Measurements from ENCODE around the gene ADPRM.
A peak's percentile ranks its signal among the peaks of the same experiment; 100 is the strongest.
"Not testable (repeated sequence)": the region's sequence is repeated elsewhere in the genome, so short reads cannot be mapped to it uniquely, and the experiment has no call there.

Gene ADPRM

DNA sequence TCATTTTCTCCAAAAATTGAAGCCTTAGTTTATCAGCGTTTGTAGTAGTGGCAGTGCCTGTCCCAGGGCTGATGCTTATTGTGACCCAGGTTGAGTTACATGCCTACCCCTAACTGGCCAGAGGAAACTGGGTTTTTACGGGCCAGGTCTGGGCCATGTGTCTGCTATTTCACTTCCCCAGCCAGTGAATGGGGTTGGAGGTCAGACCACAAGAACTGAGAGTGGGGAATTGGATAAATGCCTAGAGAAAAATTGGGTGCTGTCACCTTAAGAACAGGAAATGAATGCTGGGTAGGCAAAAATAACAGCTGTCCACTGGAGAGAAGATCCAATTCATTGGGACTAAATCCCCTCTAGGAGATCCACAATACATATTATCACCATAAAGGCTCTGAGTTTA is 5.2 kb downstream of the ADPRM start:
- DNase-seq (ENCODE audit: low spot score) = no peak

DNA sequence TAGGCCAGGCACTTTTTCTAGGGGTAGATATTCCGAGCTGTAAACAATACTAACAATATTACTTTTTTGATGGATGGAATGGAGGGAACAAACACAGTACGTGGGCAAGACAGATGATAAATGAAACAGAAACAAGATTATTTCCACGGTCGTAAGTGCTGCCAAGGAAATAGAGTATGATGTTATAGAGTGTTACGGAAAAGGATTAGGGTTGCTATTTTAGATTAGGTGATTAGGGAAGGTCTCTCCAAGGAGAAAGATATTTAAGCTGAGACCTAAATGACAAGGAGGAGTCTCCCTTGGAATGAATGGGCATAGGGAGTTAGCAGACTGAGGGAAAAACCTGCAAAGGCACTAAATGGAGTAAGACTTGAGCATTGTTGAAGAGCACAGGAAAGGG is 8.3 kb downstream of the ADPRM start:
- DNase-seq (ENCODE audit: low spot score) = no peak

DNA sequence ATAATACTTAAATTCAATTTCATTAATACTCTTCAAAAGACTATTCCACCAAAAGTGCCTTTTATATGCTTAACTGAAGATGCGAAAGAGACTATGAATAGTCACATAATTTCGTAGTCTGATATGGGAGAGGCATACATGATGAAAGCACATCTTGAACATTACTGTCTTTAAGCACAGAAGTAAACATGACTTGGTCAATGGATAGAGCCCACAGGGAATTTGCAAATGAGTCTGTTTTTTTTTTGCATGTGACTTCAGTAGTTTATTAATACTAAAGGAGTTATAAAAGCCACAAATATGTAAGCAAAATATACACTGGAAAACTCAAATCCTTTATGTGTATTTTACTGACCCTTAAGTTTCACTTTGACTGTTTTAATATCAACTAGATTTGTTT is 15.9 kb downstream of the ADPRM start:
- no peak for DNase-seq (ENCODE audit: low spot score)

DNA sequence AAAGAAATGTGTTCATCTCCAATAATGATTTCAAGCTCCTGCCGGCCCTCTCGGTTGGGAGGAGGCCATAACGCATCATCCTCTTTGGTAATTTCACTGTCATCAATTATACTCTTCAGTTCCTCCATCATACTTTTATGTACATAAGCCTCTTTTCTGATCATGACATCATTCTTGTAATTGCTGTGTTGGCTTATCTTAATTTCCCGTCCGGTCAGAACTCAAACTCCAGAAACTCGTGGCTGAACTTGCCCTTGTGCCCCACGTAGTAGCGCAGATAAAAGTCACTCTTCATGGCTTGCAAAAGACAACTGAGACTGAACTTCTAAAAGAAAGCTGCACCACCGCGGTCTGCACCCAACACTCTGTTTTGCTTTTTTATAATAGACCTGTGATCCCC is 18.8 kb downstream of the ADPRM start:
- no peak for DNase-seq (ENCODE audit: low spot score)

DNA sequence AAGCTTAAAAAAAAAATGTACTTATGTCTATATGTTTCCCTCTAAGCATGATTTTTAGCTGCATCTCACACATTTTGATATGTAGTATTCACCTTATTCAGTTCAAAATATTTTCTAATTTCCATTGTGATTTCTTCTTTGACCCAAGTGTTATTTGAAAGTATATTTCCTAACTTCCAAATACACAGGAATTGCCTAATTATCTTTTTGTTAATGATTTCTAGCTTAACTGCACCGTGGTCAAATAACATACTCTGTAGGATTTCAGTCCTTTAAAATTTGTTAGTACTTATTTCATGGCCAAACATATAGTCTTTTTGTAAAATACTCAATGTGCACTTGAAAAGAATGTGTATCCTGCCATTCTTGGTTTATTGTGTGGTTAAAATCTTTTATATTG is 21.2 kb downstream of the ADPRM start:
- no peak for DNase-seq (ENCODE audit: low spot score)

DNA sequence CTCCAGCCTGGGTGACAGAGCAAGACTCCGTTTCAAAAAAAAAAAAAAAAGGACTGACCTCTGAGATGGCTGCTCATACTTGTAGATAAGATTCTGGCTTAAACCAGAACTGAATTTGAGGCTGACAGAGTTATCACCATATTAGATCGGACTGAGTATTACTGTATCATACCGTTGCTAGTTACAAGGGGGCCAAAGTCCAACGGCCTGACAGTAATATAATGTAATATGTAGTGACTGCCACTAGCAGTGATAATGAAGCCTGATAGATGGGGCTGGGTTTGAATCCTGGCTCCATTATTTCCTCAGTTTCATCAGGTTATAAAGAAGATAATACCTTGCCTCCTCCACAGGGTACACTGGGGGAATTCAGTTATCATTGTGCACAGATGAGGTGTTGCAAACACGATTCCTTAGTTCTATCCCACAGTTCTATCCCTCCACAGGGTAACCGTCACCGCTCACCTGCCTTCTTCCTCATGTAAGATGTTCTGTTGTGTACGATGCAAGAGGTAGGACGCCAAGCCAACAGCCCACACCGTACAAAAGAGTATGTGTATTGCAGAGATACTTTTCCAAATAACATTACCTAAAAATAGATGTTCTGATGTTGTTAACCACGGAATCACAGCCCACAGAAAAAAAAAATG is 27.3 kb downstream of the ADPRM start:
- no peak for DNase-seq (ENCODE audit: low spot score)

DNA sequence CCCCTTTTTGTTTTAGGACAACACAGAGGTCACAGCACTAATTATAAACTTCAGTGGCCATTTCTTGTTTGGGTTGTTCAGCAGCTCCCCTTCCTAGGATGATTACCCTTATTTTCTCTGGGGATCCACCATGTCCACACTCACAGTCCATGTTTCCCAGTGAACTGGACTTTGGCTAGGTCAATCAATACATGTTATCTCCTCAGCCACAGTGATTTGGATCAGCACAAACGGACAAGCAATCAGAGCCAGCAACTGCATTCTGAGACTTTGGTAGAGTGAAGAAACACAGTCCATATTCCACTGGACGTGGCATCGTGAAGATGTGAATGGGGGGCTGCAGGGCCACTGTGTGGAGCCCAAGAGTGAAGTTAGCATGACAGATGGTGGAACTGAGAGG is 27.9 kb downstream of the ADPRM start:
- no peak for DNase-seq (ENCODE audit: low spot score)

DNA sequence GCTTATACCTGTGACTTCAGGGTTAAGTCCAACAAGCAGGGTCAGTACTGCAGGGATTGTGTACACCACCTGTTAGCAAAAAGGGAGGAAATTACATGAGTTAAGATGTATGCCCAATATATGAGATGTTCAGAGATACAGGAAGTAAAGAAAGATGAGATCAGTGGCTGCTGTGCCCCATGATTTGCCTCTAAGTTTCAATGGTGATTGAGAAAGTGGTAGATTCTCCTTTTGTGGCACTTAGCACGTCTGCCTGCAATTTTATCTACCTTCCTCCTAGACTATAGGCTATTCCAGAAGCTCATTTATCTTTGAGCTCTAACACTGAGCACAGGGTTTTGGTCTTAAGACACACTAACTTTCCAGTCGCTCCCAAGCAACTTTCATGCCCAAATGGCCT is 28.8 kb downstream of the ADPRM start:
- DNase-seq (ENCODE audit: low spot score) = no peak

DNA sequence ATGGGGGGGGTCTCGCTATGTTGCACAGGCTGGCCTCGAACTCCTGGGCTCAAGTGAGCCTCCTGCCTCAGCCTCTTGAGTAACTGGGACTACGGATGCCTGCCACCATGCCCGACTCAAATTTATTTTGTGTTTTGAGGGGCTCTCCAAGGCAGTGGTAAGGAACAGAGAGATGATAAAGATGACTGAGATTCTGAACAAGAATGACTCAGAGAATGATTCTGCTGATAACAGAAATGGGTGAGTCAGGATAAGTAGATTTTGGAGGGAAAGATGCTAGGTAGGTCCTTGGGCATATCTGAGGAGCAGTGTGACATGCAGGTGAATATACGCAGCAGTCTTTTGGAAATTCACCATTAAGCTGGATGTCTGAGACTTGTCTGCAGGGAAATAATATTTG is 29.8 kb downstream of the ADPRM start:
- DNase-seq (ENCODE audit: low spot score) = no peak

DNA sequence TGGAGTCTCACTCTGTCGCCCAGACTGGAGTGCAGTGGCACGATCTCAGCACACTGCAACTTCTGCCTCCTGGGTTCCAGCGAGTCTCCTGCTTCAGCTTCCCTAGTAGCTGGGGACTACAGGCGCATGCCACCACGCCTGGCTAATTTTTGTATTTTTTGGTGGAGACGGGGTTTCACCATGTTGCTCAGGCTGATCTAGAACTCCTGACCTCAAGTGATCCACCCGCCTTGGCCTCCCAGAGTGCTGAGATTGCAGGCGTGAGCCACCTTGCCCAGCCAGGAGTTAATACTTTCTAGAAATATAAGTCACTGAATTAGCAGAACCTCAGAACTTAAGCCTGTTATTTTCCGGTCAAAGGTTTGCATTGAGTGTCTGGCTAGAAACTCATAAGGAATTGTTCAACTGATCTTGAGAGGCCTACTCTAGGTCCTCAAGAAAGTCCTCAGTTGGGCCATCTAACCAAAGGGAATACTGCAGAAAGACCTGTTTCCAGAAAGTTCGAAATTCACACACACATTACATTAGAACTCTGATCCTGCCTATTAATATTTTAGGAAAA is 31.0 kb downstream of the ADPRM start:
- DNase-seq (ENCODE audit: low spot score) = no peak

DNA sequence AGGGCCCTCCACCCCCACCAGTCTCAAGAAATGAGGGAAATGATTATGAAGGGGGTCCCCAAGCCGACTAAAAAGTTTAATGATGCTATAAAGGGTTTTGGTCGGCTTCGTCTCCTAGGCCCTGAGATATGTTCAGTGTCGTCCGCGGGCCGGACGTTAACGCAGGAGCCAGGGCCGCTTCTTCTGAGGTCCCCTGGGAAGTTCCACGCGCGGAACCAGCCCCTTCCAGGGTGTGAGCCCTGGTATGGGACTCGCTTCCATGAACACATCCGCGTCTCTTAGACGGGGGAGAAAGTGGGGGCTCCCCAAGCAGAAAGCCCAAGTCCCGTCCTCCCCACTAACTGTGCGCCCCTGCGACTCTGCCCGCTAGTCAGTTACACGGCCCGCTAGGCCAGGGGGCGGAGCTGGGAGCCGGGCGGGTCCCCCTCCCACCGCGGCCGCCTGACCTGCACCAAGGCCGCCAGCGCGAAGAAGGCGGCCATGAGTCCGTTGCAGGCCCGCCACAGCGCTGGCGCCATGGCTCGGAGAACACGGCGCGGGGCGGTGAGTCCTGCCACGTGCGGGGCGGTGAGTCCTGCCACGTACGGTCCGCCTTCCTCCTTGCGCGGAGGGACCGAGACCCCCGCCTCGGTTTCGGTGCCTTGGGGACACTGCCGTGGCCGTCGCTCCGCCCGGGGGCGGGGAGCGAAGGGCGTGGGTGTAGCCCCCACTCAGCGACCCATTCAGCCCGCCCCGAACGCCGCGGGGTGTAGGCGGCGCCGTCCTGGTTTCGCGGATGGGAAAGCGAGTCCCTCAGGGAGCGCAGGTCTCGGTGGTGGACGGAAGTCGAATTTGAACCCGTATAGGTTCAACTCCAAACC is 32.2 kb downstream of the ADPRM start, which contains the start of gene TMEM220:
Gene TMEM220 (minus strand): TSS at position 690 of the 860 bp plus-strand sequence. CDS start 172 bp downstream, at position 518.
- DNase-seq (ENCODE audit: low spot score) = peak; percentile 88

DNA sequence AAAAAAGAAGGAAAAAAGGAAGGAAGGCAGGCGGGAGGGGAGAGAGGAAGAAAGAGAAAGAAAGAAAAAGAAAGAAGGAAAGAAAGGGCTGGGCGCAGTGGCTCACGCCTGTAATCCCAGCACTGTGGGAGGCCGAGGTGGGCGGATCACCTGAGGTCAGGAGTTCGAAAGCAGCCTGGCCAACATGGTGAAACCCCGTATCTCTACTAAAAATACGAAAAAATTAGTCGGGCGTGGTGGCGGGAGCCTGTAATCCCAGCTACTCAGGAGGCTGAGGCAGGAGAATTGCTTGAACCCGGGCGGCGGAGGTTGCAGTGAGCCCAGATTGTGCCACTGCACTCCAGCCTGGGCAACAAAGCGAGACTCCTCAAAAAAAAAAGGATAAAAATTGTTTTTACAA is 32.9 kb downstream of the ADPRM start:
- not testable (repeated sequence) for DNase-seq (ENCODE audit: low spot score)

DNA sequence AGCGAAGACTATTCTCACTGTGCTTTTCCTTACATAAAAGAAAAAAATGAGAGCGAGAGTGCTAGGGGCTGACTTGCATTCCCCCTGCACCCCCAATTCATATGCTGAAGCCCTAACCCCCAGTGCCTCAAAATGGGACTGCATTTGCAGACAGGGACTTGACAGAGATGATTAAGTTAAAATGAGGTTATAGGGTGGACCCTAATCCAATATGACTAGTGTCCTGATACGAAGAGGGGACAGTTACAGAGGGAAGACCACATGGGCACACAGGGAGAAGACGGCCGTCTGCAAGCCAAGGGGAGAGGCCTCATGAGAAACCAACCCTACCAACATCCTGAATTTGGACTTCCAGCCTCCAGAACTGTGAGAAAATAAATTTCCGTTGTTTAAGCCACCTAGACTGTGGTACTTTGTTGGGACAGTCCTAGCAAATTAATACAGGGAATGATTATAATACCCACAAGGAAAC is 34.0 kb downstream of the ADPRM start:
- DNase-seq (ENCODE audit: low spot score) = no peak

DNA sequence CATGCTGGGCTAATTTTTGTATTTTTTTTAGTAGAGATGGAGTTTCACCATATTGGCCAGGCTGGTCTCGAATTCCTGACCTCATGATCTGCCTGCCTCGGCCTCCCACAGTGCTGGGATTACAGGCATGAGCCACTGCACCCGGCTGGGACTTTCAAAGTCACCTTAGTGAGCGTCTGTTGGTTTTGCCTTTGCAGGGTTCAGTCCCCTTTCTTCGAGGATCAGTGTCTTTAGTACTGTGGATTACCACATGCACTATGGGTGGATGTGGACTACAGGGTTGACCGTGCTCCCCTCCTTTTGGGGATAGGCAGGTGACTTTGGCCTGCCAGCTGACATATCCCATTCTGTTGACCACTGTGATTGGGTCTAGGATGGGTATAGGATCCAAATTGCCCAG is 34.7 kb downstream of the ADPRM start:
- not testable (repeated sequence) for DNase-seq (ENCODE audit: low spot score)

DNA sequence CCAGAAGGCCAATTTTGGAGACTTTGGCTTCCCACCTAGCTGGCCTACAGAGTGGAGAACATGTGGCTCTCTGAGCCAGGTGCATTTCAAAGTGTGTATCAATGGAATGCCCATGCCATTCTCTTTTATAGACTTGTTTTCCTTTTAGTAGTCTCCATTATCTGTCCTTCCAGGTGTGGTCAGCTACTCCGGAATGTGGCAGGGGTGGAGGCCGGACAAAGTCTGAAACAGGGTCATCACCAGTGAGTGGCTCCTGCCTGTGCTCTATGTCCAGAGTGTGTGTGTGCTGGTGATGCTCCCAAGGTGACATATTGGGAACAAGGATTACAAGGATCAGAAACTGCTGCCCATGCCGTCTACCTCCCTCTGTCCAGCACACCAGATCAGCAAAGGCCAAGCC is 36.3 kb downstream of the ADPRM start:
- DNase-seq (ENCODE audit: low spot score) = no peak

DNA sequence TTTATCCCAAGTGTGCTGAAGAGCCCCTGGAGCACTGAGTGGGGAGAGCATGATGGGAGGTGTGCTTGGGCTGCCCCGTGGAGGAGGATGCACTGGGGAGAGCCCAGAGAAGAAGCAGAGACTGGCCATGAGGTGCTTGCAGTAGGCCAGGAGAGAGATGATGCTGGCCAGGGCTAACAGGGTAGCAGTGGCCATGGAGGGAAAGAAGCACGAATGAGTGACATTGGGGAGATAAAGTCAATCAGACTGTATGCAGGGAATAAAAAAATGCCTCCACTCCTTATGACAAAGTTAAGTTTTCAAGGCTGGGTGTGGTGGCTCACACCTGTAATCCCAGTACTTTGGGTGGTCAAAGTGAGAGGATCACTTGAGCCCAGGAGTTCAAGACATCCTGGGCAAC is 37.9 kb downstream of the ADPRM start:
- no peak for DNase-seq (ENCODE audit: low spot score)

DNA sequence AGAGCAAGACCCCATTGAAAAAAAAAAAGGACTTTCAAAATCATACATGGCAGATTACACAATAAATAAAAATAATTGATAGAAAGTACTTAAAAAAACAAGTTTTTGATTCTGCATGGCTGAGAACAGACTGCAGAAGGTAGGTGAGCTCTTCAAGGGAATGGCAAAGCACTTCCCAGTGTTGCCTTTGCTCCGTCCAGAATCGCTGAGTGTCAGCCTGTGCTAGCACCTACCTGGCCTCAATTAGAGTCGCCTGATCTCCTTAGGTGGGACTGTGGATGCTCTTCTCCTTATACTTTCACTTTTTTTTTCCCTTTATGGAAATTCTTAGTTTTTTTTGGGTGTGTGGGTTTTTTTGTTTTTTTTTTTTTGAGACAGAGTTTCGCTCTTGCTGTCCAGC is 38.4 kb downstream of the ADPRM start:
- no peak for DNase-seq (ENCODE audit: low spot score)

DNA sequence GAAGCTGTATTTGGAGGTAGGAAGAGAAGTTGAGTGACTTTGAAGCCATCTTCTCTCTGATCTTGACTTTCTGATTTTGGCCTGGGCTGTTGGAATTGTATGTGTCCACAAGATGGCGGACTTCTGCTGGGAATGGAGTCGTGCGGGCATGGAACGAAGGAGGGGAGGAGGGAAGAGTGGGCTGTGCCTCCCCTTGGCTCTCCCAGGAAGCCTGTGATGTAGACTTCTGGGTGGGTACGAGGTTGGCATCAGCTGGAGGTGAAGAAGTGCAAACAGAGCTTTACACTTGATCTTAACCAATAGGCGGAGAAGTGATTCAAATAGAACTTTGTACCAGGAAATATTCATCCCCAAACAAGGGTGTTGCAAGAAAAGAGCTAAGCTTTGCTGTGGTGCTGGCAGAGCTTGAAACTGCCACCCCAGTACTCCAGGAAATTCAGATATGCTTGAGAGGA is 39.8 kb downstream of the ADPRM start:
- peak; percentile 81 for DNase-seq (ENCODE audit: low spot score)

DNA sequence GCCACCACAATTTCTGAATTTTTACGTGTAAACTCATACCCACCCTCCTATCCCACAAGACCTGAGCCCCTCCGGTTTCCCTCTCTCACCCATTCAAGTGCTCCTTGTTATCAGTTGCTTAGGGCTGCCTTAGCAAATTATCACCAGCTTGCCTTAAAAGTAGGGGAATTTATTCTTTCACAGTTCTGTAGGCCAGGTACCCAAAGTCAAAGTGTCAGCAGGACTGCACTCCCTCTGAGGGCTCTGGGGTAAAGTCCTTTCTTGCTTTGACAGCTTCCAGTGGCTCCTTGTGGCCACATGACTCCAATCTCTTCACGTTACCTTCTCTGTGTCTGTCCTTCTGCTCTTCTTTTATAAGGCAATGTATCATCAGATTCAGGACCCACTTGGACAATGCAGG is 40.3 kb downstream of the ADPRM start:
- no peak for DNase-seq (ENCODE audit: low spot score)

DNA sequence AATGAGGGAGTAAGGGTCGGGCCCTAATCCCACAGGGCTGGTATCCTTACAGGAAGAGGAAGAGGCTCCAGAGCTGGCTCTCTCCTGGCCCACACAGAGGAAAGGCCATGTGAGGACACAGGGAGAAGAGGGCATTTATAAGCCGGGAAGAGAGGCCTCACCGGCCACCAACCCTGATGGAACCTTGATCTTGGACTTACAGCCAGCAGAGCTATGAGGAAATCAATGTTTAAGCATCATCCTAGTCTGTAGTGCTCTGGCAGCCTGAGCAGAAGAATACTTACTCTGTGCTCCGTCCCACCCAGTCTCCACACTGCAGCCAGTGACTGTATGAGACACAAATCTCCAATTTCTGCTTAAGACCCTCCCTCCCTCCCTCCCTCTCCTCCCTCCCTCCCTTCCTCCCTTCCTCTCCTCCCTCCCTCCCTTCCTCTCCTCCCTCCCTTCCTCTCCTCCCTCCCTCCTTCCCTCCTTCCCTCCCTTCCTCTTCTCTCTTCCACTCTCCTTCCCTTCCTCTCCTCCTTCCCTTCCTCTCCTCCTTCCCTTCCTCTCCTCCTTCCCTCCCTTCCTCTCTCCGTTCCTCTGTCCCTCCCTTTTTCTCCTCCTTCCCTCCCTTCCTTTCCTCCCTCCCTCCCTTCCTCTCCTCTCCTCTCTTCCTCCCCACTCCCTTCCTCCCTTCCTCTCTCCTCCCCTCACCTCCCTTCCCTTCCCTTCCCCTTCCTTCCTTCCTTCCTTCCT is 41.3 kb downstream of the ADPRM start:
- no peak for DNase-seq (ENCODE audit: low spot score)

DNA sequence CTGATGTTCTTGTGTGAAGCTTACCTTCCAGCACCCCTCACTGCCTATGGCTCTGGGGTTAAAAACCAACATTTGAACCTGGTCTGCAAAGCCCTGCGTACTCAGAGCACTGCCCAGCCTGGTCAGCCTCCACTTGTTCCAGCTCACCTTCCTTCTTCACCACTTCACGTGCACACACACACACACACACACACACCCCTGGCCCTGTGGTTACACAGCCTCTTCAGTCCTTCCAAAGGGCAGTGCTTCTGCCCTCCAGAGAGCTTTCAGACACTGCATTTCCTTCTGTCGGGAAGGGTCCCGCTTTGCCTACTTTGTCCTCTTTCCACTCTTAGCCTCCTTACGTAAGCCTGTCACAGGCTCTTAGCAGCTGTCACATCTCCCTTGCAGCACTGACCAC is 42.0 kb downstream of the ADPRM start:
- no peak for DNase-seq (ENCODE audit: low spot score)

DNA sequence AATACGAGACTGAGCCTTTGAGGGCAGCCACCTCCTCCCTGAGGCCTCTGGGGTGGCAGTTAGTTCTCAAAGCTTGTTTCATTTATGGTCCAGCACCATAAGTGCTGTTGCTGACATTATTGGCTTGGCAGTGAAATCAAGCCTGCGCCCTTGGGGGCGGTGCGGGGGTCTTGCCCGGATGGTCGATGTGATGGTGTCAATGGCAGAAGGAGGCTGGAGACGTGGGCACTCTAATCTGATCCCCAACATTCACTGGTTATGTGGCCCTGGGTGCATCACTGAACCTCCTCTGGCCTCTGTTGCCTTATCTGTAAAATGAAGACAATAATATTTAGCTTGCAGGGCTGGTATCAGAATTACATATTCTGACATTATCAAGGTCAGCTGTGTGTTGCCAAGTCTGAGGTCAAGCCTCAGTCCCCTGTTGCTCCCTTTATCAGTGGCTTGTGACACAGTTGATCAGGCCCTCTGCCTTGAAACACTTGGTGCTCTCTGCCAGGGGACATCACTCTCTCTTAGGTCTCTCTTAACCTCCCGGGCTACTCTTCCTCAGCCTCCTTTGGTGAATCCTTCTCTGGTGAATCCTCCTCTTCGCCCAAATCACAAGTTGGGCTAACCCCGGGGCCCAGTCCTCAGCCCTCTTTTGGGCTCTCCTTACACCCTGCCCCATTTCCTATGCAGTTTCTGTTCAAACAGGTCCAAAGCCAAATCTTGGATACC is 44.2 kb downstream of the ADPRM start:
- no peak for DNase-seq (ENCODE audit: low spot score)

Measured in AG20443 (cell line).